HG03442 (cell line): ENCODE data around the gene SLC38A6.

ENCODE experiments used
- ATAC-seq: cut with Tn5 transposase; IDR thresholded peaks from one replicate; pipeline ENCODE4 v1.9.1; 2021; ENCODE audit warnings: mild to moderate bottlenecking, moderate library complexity; ENCODE audit not compliant: unreplicated experiment

The SLC38A6 gene

GRCh38 chr14:61101803-61102548 lies 120.9 kb downstream of the SLC38A6 start:
- no peak for ATAC-seq
